ENCODE results near the gene TDG.

DNA sequence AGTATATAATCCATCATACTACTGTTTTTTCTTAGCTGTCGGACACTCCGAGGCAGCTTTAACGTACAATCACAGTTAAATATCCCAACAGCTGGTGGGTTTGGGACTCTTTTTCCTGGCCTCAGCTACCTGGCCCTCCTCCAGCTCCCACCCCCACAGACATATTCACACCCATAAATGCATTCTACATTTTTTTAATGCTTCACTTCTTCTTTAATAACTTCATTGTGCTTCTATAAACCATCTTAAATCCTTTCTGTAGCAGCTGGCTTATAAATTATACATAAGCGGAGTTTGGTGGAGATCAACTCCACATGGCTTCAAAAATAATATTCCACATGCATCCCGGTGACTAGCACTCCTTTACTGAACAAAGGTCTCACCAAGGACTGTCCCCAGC, 33.3 kb downstream of the TDG start:
- TF ChIP-seq EZH2 (IDR thresholded peaks at IDR 0.05; ENCODE audit: low read length), result no peak
- TF ChIP-seq, protein P1, sequence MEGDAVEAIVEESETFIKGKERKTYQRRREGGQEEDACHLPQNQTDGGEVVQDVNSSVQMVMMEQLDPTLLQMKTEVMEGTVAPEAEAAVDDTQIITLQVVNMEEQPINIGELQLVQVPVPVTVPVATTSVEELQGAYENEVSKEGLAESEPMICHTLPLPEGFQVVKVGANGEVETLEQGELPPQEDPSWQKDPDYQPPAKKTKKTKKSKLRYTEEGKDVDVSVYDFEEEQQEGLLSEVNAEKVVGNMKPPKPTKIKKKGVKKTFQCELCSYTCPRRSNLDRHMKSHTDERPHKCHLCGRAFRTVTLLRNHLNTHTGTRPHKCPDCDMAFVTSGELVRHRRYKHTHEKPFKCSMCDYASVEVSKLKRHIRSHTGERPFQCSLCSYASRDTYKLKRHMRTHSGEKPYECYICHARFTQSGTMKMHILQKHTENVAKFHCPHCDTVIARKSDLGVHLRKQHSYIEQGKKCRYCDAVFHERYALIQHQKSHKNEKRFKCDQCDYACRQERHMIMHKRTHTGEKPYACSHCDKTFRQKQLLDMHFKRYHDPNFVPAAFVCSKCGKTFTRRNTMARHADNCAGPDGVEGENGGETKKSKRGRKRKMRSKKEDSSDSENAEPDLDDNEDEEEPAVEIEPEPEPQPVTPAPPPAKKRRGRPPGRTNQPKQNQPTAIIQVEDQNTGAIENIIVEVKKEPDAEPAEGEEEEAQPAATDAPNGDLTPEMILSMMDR (optimal IDR thresholded peaks at IDR 0.05 in 1 of 3, IDR thresholded peaks at IDR 0.05 in 1 of 3, conservative IDR thresholded peaks at IDR 0.05 in 1 of 3; ENCODE audit: extremely low read depth in 1 of 3, insufficient read depth in 2 of 3, low read length in 3 of 3), result no peak

Data from keratinocyte (primary cell).